Testis (tissue), 3 donors: Measurements from ENCODE around the gene PSME1. TPM values are rescaled to one million over a fixed set of nuclear protein-coding genes. Genes with fewer than 3 reads are reported as not detected.

Source experiments
- DNase-seq: peaks from one replicate; pipeline ENCODE4 v3.0.0-alpha.2; 2019
- H3K27ac ChIP-seq, 2 donors: fragments of 200-600 bp; sonication (generic); one replicate each; pipeline ENCODE4 v1.5.1; 2019
- H3K27me3 ChIP-seq: fragments of 200-600 bp; sonication (generic); one replicate; pipeline ENCODE4 v1.5.1; 2019
- H3K36me3 ChIP-seq: fragments of 200-600 bp; sonication (generic); one replicate; pipeline ENCODE4 v1.5.1; 2017; ENCODE audit warnings: low read depth; ENCODE audit errors: missing control alignments
- H3K4me1 ChIP-seq: fragments of 200-600 bp; sonication (generic); one replicate; pipeline ENCODE4 v1.5.1; 2019
- H3K4me3 ChIP-seq, 2 donors: fragments of 200-600 bp; sonication (generic); one replicate each; pipeline ENCODE4 v1.5.1; 2017 to 2019
- H3K9me3 ChIP-seq: fragments of 200-600 bp; sonication (generic); one replicate; pipeline ENCODE4 v1.5.1; 2017
- POLR2A ChIP-seq: fragments of 450-650 bp; IDR thresholded peaks from one replicate; pipeline ENCODE4 v1.6.1; 2017; ENCODE audit warnings: antibody characterized with exemption, mild to moderate bottlenecking, moderate library complexity
- WGBS, 2 donors: methylation state at CpG; one replicate each; pipeline ENCODE4 v1.1.5; 2018; 5-methylcytosine and 5-hydroxymethylcytosine counted together
- intact Hi-C: fragments of 100-400 bp; cut with DNase I; formaldehyde crosslinking; loops from one replicate; pipeline ENCODE4 v1.15.1; 2023; ENCODE audit warnings: low total_unique reads
- polyA plus RNA-seq: library from polyadenylated mRNA; stranded (reverse); fragments of 350-450 nt; fragmentation: Illumina TruSeq; extraction: RNeasy Lipid Tissue Mini Kit (QIAGEN cat#74804); gene quantifications from one replicate; pipeline ENCODE4 v1.2.3, GENCODE V29; 2014; ENCODE audit warnings: low read depth, low replicate concordance; ENCODE audit not compliant: insufficient read depth
- total RNA-seq, 2 donors: library from RNA; depleted of rRNA; stranded (reverse); fragments of >200 nt; gene quantifications; one replicate each; pipeline ENCODE4 v1.2.3, GENCODE V29; 2016
- TF ChIP-seq, protein P1 (sequence below), 3 experiments: fragments of 450-650 bp in 2 of 3; fragments of 200-600 bp in 1 of 3; sonication (generic) in 1 of 3; IDR thresholded peaks; one replicate each; pipeline ENCODE4 v1.5.1; 2016 to 2019; ENCODE audit warnings: antibody characterized with exemption in 3 of 3, mild to moderate bottlenecking in 2 of 3, moderate library complexity in 1 of 3

PSME1 gene
- total and polyA plus RNA-seq, 3 donors from 2014 or later = 43.3 to 101 (median 63.9) TPM

DNA sequence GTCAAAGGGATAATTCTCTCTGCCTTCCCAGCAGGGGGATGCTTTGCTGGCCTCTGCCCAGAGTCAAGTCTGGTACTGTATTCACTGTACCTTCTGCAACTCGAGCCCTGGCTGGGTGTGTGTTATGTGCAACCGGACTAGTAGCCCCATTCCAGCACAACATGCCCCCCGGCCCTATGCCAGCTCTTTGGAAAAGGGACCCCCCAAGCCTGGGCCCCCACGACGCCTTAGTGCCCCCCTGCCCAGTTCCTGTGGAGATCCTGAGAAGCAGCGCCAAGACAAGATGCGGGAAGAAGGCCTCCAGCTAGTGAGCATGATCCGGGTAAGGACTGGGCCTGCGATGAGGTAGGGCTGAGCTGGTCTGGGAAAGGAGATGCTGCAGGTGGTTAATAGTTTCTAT, 14.6 kb downstream of the PSME1 start:
- no peak for DNase-seq
- TF ChIP-seq, protein P1, sequence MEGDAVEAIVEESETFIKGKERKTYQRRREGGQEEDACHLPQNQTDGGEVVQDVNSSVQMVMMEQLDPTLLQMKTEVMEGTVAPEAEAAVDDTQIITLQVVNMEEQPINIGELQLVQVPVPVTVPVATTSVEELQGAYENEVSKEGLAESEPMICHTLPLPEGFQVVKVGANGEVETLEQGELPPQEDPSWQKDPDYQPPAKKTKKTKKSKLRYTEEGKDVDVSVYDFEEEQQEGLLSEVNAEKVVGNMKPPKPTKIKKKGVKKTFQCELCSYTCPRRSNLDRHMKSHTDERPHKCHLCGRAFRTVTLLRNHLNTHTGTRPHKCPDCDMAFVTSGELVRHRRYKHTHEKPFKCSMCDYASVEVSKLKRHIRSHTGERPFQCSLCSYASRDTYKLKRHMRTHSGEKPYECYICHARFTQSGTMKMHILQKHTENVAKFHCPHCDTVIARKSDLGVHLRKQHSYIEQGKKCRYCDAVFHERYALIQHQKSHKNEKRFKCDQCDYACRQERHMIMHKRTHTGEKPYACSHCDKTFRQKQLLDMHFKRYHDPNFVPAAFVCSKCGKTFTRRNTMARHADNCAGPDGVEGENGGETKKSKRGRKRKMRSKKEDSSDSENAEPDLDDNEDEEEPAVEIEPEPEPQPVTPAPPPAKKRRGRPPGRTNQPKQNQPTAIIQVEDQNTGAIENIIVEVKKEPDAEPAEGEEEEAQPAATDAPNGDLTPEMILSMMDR (IDR thresholded peaks at IDR 0.05) = no peak
- no peak for TF ChIP-seq POLR2A
- Histone ChIP-seq H3K27me3 (no peaks in the 10 kb centered on the region), H3K4me3 (no peak overlapping the region), H3K36me3 (no peaks in the 10 kb centered on the region), H3K4me1 (peaks cover 15% of the 10 kb centered on the region), H3K27ac (no peak overlapping the region), H3K9me3 (no peaks in the 10 kb centered on the region)
- 91 to 93% methylated on average over 7 to 9 of the region's 9 CpGs for WGBS, 2 donors
- intact Hi-C loops = no loop called here

DNA sequence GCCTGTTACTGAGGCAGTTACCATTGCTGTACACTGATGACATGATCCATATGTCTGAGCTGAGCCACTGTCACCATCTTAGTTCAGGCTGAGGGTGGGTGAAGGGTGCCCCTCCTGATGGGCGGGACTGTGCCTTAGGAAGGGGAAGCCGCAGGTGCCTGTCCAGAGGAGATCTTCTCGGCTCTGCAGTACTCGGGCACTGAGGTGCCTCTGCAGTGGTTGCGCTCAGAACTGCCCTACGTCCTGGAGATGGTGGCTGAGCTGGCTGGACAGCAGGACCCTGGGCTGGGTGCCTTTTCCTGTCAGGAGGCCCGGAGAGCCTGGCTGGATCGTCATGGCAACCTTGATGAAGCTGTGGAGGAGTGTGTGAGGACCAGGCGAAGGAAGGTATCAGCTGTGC, 15.0 kb downstream of the PSME1 start:
- no peaks in the 10 kb centered on the region for H3K36me3 ChIP-seq
- intact Hi-C loops = no loop called here
- peaks cover 12% of the 10 kb centered on the region for H3K4me1 ChIP-seq
- H3K9me3 ChIP-seq = no peaks in the 10 kb centered on the region
- DNase-seq = no peak
- H3K27me3 ChIP-seq = no peaks in the 10 kb centered on the region
- WGBS, 2 donors = 78 to 83% methylated on average over 8 to 9 of the region's 9 CpGs
- TF ChIP-seq, protein P1 (IDR thresholded peaks at IDR 0.05) = no peak
- TF ChIP-seq POLR2A = no peak
- H3K4me3 ChIP-seq = no peak overlapping the region
- no peak overlapping the region for H3K27ac ChIP-seq

DNA sequence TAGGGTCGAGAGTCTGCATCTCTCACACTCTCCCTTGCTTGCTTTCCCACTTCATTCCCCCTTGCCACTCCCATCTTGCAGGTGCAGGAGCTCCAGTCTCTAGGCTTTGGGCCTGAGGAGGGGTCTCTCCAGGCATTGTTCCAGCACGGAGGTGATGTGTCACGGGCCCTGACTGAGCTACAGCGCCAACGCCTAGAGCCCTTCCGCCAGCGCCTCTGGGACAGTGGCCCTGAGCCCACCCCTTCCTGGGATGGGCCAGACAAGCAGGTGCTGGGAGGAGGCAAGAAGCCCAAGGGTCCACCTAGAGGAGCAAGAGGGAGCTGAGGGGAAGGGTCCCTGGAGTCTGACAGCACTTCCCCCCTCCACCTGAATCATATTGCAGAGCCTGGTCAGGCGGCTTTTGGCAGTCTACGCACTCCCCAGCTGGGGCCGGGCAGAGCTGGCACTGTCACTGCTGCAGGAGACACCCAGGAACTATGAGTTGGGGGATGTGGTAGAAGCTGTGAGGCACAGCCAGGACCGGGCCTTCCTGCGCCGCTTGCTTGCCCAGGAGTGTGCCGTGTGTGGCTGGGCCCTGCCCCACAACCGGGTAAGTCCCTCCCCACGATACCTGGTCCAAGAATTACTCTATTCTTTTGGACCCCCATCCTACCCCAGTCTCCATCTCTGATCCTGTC, 15.5 kb downstream of the PSME1 start:
- WGBS, 2 donors = 86 to 92% methylated on average over 16 of the region's 16 CpGs
- Histone ChIP-seq H3K4me3 (no peak overlapping the region), H3K36me3 (no peaks in the 10 kb centered on the region), H3K27ac (no peak overlapping the region), H3K27me3 (no peaks in the 10 kb centered on the region), H3K4me1 (peaks cover 9% of the 10 kb centered on the region), H3K9me3 (no peaks in the 10 kb centered on the region)
- DNase-seq = no peak
- intact Hi-C loops = no loop called here
- TF ChIP-seq, protein P1 (IDR thresholded peaks at IDR 0.05) = no peak
- no peak for TF ChIP-seq POLR2A

DNA sequence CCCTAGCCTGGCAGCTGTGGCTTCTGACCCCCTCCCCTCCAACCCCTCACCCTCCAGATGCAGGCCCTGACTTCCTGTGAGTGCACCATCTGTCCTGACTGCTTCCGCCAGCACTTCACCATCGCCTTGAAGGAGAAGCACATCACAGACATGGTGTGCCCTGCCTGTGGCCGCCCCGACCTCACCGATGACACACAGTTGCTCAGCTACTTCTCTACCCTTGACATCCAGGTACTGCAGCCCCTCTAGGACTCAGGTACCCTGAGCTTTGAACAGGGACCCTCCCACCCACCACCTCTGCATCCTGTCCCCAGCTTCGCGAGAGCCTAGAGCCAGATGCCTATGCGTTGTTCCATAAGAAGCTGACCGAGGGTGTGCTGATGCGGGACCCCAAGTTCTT, 19.1 kb downstream of the PSME1 start:
- Histone ChIP-seq H3K27me3 (no peaks in the 10 kb centered on the region), H3K9me3 (no peaks in the 10 kb centered on the region), H3K4me1 (no peaks in the 10 kb centered on the region), H3K36me3 (no peaks in the 10 kb centered on the region), H3K4me3 (no peak overlapping the region), H3K27ac (no peak overlapping the region)
- WGBS, 2 donors = 90 to 94% methylated on average over 9 to 10 of the region's 10 CpGs
- TF ChIP-seq, protein P1 (IDR thresholded peaks at IDR 0.05) = no peak
- TF ChIP-seq POLR2A = no peak
- DNase-seq = no peak
- intact Hi-C loops = no loop called here

DNA sequence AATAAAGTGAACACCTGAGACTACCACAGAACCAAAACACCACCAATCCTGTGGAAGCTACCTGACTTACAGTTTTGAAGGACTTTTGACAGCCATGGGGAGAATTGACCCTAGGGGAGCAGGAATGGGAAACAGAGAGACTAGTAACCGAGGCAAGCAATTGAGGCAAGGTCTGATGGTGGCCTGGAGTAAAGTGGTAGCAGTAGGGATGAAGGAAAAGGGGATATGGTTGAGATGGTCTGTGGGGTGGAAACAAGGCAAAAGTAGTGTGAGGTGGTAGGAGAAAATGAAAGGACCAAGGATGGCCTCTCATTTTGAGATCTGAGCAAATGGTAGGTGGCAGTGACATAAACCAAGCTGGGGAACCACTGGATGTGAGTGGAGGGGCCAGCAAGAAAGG, 20.8 kb downstream of the PSME1 start:
- Histone ChIP-seq H3K9me3 (no peaks in the 10 kb centered on the region), H3K36me3 (no peaks in the 10 kb centered on the region), H3K4me1 (peaks cover 4% of the 10 kb centered on the region), H3K4me3 (no peak overlapping the region), H3K27ac (no peak overlapping the region), H3K27me3 (no peaks in the 10 kb centered on the region)
- TF ChIP-seq, protein P1 (IDR thresholded peaks at IDR 0.05) = no peak
- TF ChIP-seq POLR2A = no peak
- DNase-seq = no peak
- WGBS, 2 donors = 81 to 84% methylated on average over 1 of the region's 1 CpG
- intact Hi-C loops = no loop called here
